Gastroesophageal sphincter (tissue), 4 donors: Measurements from ENCODE around the gene HPSE2. TPM values are rescaled to one million over a fixed set of nuclear protein-coding genes. Genes with fewer than 3 reads are reported as not detected.

Experiments
- ATAC-seq: fragments of 150-250 bp; one replicate; pipeline ENCODE4 v1.9.1; 2016; ENCODE audit warnings: mild to moderate bottlenecking, moderate library complexity
- H3K27ac ChIP-seq, 4 donors: fragments of 200-600 bp; sonication (generic) in 3 of 4; 1 replicate in 3 of 4; 2 replicates in 1 of 4; pipeline ENCODE4 v1.5.1; 2016 to 2019
- H3K27me3 ChIP-seq: fragments of 200-600 bp; sonication (generic); one replicate; pipeline ENCODE4 v1.5.1; 2019
- H3K36me3 ChIP-seq, 2 donors: fragments of 200-600 bp; sonication (generic); one replicate each; pipeline ENCODE4 v1.5.1; 2019; ENCODE audit warnings: control low read depth in 1 of 2
- H3K4me1 ChIP-seq, 3 donors: fragments of 200-600 bp; sonication (generic); 1 replicate in 2 of 3; 2 replicates in 1 of 3; pipeline ENCODE4 v1.5.1; 2016 to 2019; ENCODE audit warnings: control low read depth in 2 of 3
- H3K4me3 ChIP-seq, 2 donors: fragments of 200-600 bp; sonication (generic); one replicate each; pipeline ENCODE4 v1.5.1; 2019; ENCODE audit warnings: mild to moderate bottlenecking in 1 of 2, moderate library complexity in 1 of 2
- H3K9me3 ChIP-seq, 3 donors: fragments of 200-600 bp; sonication (generic); one replicate each; pipeline ENCODE4 v1.5.1; 2017 to 2019; ENCODE audit warnings: control low read depth in 2 of 3
- EP300 ChIP-seq: sonication (generic); formaldehyde crosslinking; IDR thresholded peaks from one replicate; pipeline ENCODE4 v1.6.1; 2017; ENCODE audit warnings: antibody characterized with exemption, mild to moderate bottlenecking
- POLR2A ChIP-seq, 2 donors: fragments of 450-650 bp; IDR thresholded peaks; one replicate each; pipeline ENCODE4 v1.6.1; 2017; ENCODE audit warnings: antibody characterized with exemption in 2 of 2, mild to moderate bottlenecking in 2 of 2, moderate library complexity in 1 of 2
- POLR2AphosphoS5 ChIP-seq: sonication (generic); formaldehyde crosslinking; IDR thresholded peaks from one replicate; pipeline ENCODE4 v1.6.1; 2017; ENCODE audit warnings: antibody characterized with exemption
- WGBS, 2 donors: methylation state at CpG; one replicate each; pipeline ENCODE4 v1.1.5; 2018; ENCODE audit warnings: low coverage in 1 of 2; 5-methylcytosine and 5-hydroxymethylcytosine counted together
- total RNA-seq, 4 donors: library from RNA; depleted of rRNA; stranded (reverse); fragments of >200 nt; gene quantifications; one replicate each; pipeline ENCODE4 v1.1.0, GENCODE V29; 2016
- TF ChIP-seq, protein P1 (sequence below), 4 experiments: fragments of 200-600 bp in 2 of 4; fragments of 450-650 bp in 2 of 4; sonication (generic) in 1 of 4; IDR thresholded peaks; one replicate each; pipeline ENCODE4 v1.5.1; 2017 to 2019; ENCODE audit warnings: antibody characterized with exemption in 4 of 4, mild to moderate bottlenecking in 2 of 4, moderate library complexity in 2 of 4

The HPSE2 gene
- total RNA-seq, 4 donors from 2014 or later, result 19.1 to 74.5 (median 58.8) TPM

DNA sequence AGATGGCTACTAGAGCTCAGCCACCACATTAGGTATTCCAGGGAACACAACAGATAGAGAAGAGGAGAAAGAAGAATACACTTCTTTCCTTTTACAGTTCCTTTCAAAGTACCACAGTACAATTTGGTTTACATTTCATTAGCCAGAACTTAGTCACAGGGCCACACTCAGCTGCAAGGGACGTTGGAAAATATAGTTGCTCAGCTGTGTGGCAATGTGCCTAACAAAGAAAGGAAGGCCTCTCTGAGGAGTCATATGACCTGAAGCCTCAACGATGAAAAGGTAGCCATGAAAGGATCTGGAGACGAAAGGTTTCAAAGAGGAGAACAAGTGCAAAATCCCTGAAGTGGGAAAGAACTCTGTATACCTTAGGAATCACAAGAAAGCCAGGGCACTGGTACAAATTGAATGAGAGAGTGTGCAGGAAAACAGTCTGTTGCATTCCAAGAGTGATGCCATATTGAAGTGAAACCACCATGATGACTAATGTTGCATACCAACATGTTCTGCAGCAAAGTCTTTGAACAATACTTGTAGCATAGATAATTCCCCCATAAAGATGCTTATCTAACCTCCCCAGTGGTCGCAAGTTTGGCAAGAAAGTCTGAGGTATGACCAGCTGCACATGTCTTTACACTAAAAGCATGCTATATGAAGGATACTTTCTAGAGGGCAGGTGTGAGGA, 278.9 kb downstream of the HPSE2 start:
- WGBS, 2 donors, result 48 to 53% methylated on average over 4 of the region's 4 CpGs
- H3K9me3 ChIP-seq, result no peaks in the 10 kb centered on the region
- H3K4me3 ChIP-seq, result no peak overlapping the region
- peaks cover 0 to 46% (median 12%) of the 10 kb centered on the region in 3 donors for H3K4me1 ChIP-seq
- no peaks in the 10 kb centered on the region for H3K27me3 ChIP-seq
- TF ChIP-seq POLR2AphosphoS5 (no peak), POLR2A (IDR thresholded peaks at IDR 0.05) (no peak), EP300 (no peak)
- TF ChIP-seq, protein P1, sequence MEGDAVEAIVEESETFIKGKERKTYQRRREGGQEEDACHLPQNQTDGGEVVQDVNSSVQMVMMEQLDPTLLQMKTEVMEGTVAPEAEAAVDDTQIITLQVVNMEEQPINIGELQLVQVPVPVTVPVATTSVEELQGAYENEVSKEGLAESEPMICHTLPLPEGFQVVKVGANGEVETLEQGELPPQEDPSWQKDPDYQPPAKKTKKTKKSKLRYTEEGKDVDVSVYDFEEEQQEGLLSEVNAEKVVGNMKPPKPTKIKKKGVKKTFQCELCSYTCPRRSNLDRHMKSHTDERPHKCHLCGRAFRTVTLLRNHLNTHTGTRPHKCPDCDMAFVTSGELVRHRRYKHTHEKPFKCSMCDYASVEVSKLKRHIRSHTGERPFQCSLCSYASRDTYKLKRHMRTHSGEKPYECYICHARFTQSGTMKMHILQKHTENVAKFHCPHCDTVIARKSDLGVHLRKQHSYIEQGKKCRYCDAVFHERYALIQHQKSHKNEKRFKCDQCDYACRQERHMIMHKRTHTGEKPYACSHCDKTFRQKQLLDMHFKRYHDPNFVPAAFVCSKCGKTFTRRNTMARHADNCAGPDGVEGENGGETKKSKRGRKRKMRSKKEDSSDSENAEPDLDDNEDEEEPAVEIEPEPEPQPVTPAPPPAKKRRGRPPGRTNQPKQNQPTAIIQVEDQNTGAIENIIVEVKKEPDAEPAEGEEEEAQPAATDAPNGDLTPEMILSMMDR (IDR thresholded peaks at IDR 0.05), result no peak
- peak overlapping the region; percentile 56 to 72 (median 68) for H3K27ac ChIP-seq
- H3K36me3 ChIP-seq, result no peaks in the 10 kb centered on the region
- no peak for ATAC-seq

DNA sequence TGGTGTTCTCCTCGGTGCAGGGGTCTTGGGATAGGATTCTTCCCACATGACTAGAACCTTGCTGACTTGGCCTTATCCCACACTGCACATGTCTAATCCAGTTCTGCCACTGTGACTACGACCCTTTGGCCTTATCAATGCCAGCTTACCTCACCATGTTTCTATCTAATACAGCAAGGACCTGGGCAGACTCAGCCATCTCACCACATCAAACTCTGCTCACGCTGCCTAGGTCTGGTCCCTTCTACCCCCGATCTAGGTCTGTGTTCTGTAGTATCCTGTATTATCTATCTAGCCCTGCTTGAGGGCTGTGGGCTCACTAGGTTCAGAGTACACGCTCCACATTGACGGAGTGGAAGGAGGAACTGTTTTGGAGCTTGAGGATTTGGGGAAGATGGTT, 282.4 kb downstream of the HPSE2 start:
- no peak for TF ChIP-seq EP300
- no peak overlapping the region for H3K27ac ChIP-seq
- WGBS, 2 donors, result 92 to 100% methylated on average over 3 to 4 of the region's 6 CpGs
- H3K4me1 ChIP-seq, result peaks cover 0 to 49% (median 12%) of the 10 kb centered on the region in 3 donors
- no peak for ATAC-seq
- H3K36me3 ChIP-seq, result no peaks in the 10 kb centered on the region
- no peaks in the 10 kb centered on the region for H3K9me3 ChIP-seq
- H3K4me3 ChIP-seq, result no peak overlapping the region
- H3K27me3 ChIP-seq, result no peaks in the 10 kb centered on the region

DNA sequence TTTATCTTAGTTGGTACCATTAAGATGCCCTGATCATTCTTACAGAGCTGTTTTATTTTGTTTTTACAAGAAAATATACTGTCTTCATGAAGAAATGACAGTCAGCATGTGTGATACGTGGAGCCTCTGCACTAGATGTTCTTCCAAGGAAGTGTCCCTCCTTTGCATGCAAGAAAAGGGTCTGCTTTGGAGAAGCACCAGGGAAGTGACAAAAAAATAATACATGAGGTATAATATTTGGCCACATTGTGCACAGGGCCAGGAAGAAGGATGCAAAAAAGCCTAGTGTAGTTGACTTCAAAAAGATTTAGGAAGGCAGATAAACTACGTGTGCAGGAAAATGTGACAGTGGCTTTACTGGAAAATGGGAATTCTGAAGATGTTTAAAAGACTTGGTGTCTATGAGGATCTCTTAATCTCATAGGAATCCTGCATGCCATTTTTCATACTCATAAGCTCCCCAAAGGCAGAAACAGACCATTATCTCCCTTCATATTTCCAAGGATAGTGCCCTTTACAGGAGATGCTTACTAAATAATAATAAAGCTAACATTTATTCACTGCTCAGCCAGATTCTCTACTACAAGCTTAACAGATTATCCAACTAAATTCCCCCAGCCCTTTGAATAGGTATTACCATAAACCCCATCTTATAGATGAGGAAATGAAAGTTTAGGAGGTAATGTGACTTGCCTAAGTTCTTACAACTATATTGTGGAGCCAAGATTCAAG, 284.2 kb downstream of the HPSE2 start:
- TF ChIP-seq POLR2A (IDR thresholded peaks at IDR 0.05), result no peak
- TF ChIP-seq, protein P1 (IDR thresholded peaks at IDR 0.05), result no peak
- TF ChIP-seq POLR2AphosphoS5, result no peak
- no peaks in the 10 kb centered on the region for H3K36me3 ChIP-seq
- H3K27me3 ChIP-seq, result no peaks in the 10 kb centered on the region
- no peaks in the 10 kb centered on the region for H3K9me3 ChIP-seq
- H3K4me3 ChIP-seq, result no peak overlapping the region
- WGBS, 2 donors, result 31 to 36% methylated on average over 2 of the region's 2 CpGs
- peaks cover 0 to 31% (median 7%) of the 10 kb centered on the region in 3 donors for H3K4me1 ChIP-seq
- no peak for ATAC-seq
- H3K27ac ChIP-seq, result peak overlapping the region in 2 of 4 donors; percentile 19 to 30

DNA sequence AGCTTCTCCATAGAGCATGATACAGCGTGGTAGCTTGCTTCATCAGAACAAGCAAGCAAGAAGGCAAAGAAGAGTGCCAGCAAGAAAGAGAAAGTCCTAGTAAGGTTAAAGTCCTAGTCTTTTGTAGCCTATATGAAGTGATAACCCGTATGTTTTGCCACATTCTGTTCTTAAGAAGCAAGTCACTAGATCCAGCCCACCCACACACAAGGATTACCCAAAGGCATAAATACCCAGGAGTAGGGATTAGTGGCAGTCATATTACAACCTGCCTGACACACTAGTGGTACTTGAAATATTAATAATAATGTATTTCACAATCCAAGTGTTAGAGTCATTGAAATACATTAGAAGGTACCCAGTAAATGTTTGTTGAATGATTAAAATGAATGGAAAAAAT, 285.5 kb downstream of the HPSE2 start:
- 0 to 92% methylated on average over 1 to 2 of the region's 2 CpGs for WGBS, 2 donors
- no peak for ATAC-seq
- Histone ChIP-seq H3K27ac (no peak overlapping the region), H3K27me3 (no peaks in the 10 kb centered on the region), H3K4me3 (no peak overlapping the region), H3K36me3 (no peaks in the 10 kb centered on the region), H3K9me3 (no peaks in the 10 kb centered on the region), H3K4me1 (peaks cover 0 to 28% (median 4%) of the 10 kb centered on the region in 3 donors)
- no peak for TF ChIP-seq EP300
- no peak for TF ChIP-seq POLR2AphosphoS5
- TF ChIP-seq, protein P1 (IDR thresholded peaks at IDR 0.05), result no peak
- TF ChIP-seq POLR2A (IDR thresholded peaks at IDR 0.05), result no peak

DNA sequence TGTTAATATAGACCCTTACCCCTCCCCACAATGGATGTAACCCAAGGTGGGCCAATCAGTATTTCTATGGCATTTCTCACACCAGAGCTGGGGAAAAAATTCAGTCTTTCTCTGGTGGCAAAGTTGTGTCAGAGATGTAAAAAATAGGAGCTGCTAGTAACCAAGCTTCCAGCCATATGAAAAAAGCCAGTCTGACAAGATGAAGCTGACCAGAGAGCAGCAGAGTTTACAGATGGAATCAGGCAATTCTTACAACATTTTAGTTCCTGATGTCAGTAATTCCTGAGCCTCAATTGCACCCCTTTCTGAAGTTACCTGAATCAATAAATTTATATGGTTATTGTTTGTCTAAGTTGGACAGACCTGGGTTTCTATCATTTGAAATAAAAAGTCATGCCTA, 286.3 kb downstream of the HPSE2 start:
- Histone ChIP-seq H3K4me3 (no peak overlapping the region), H3K36me3 (no peaks in the 10 kb centered on the region), H3K27ac (no peak overlapping the region), H3K27me3 (no peaks in the 10 kb centered on the region), H3K4me1 (peaks cover 0 to 28% (median 4%) of the 10 kb centered on the region in 3 donors), H3K9me3 (no peaks in the 10 kb centered on the region)
- ATAC-seq, result no peak
- TF ChIP-seq POLR2A (IDR thresholded peaks at IDR 0.05) (no peak), EP300 (no peak), POLR2AphosphoS5 (no peak)
- TF ChIP-seq, protein P1 (IDR thresholded peaks at IDR 0.05), result no peak
